B cell (primary cell): ENCODE measurements around the gene TMEM106B. TPM values are rescaled to one million over a fixed set of nuclear protein-coding genes. Genes with fewer than 3 reads are reported as not detected.

Experiments
- ATAC-seq: fragments of 200-7000 bp; cut with Tn5 transposase; one replicate; pipeline ENCODE4 v1.10.0; 2021; ENCODE audit warnings: low read depth, mild to moderate bottlenecking, moderate number of reproducible peaks, moderate library complexity
- CTCF ChIA-PET: fragments of 350-600 bp; sonication (Branson Sonifier 250); formaldehyde crosslinking; loops from one replicate; lab custom pipeline; 2021; ENCODE audit warnings: antibody characterized with exemption, inconsistent platforms; lab: Charles Lee
- POLR2A ChIA-PET: fragments of 350-600 bp; sonication (Branson Sonifier 250); formaldehyde crosslinking; loops from one replicate; lab custom pipeline; 2021; ENCODE audit warnings: antibody characterized with exemption; lab: Charles Lee
- DNase-seq: peaks from one replicate; pipeline ENCODE4 v3.0.0; 2013
- H2AFZ ChIP-seq: 2 replicates; pipeline ENCODE4 v1.6.1; 2012; ENCODE audit warnings: mild to moderate bottlenecking, low read depth, low read length; ENCODE audit not compliant: insufficient read depth, poor library complexity, severe bottlenecking
- H3K27ac ChIP-seq, 2 donors: 1 replicate in 1 of 2; 2 replicates in 1 of 2; pipeline ENCODE4 v1.5.1; 2012 to 2013; ENCODE audit warnings: low read length in 2 of 2, mild to moderate bottlenecking in 2 of 2, moderate library complexity in 1 of 2
- H3K27me3 ChIP-seq, 4 experiments: fragments of 200-600 bp in 1 of 4; sonication (generic) in 1 of 4; replicated peaks in 1 of 4; 1 replicate in 2 of 4; 2 replicates in 2 of 4; pipeline versions ENCODE4 v1.6.1 to v1.7.0; 2013 to 2016; ENCODE audit warnings: low read length in 3 of 4, mild to moderate bottlenecking in 2 of 4, mixed read lengths in 1 of 4, moderate library complexity in 1 of 4; ENCODE audit not compliant: insufficient read depth in 4 of 4, control insufficient read depth in 3 of 4; ENCODE audit errors: control extremely low read depth in 1 of 4
- H3K36me3 ChIP-seq, 2 experiments: replicated peaks in 1 of 2; 1 replicate in 1 of 2; 2 replicates in 1 of 2; pipeline versions ENCODE4 v1.6.1 to v1.7.1; 2013; ENCODE audit warnings: low read length in 1 of 2; ENCODE audit not compliant: insufficient read depth in 2 of 2, control insufficient read depth in 1 of 2; ENCODE audit errors: control extremely low read depth in 1 of 2, extremely low read depth in 1 of 2
- H3K4me1 ChIP-seq, 2 donors: fragments of 200-600 bp in 1 of 2; sonication (generic) in 1 of 2; 1 replicate in 1 of 2; 2 replicates in 1 of 2; pipeline versions ENCODE4 v1.5.1 to v1.6.1; 2013 to 2017; ENCODE audit warnings: low read length in 2 of 2; ENCODE audit not compliant: control insufficient read depth in 2 of 2, insufficient read depth in 2 of 2
- H3K4me2 ChIP-seq: replicated peaks from 2 replicates; pipeline ENCODE3; 2012; ENCODE audit warnings: mild to moderate bottlenecking, low read depth, low read length; ENCODE audit not compliant: poor library complexity, severe bottlenecking
- H3K4me3 ChIP-seq, 5 experiments: fragments of 200-600 bp in 1 of 5; sonication (generic) in 1 of 5; 1 replicate in 3 of 5; 2 replicates in 2 of 5; pipeline versions ENCODE4 v1.5.1 to v1.7.0; 2011 to 2016; ENCODE audit warnings: low read length in 4 of 5, mild to moderate bottlenecking in 4 of 5, low read depth in 2 of 5, control low read depth in 1 of 5, moderate library complexity in 1 of 5; ENCODE audit not compliant: insufficient read depth in 1 of 5; ENCODE audit errors: control extremely low read depth in 1 of 5, extremely low read depth in 1 of 5
- H3K79me2 ChIP-seq: fragments of 200-600 bp; sonication (generic); one replicate; pipeline ENCODE4 v1.6.0; 2016; ENCODE audit warnings: low read length; ENCODE audit not compliant: control insufficient read depth, insufficient read depth
- H3K9ac ChIP-seq: fragments of 200-600 bp; sonication (generic); 2 replicates; pipeline ENCODE4 v1.6.1; 2017; ENCODE audit warnings: mild to moderate bottlenecking, low read length, moderate library complexity
- H3K9me3 ChIP-seq, 3 donors: one replicate each; pipeline versions ENCODE4 v1.6.1 to v1.7.1; 2013; ENCODE audit warnings: low read length in 2 of 3; ENCODE audit not compliant: control insufficient read depth in 2 of 3, insufficient read depth in 1 of 3; ENCODE audit errors: control extremely low read depth in 1 of 3
- H4K20me1 ChIP-seq: 2 replicates; pipeline ENCODE4 v1.6.0; 2012; ENCODE audit warnings: mild to moderate bottlenecking, low read length; ENCODE audit not compliant: insufficient read depth, control insufficient read depth, poor library complexity, severe bottlenecking
- H3K27ac Mint-ChIP-seq: one replicate; pipeline ENCODE4 v1.8.0; 2021; ENCODE audit warnings: mixed read lengths
- H3K27me3 Mint-ChIP-seq: one replicate; pipeline ENCODE4 v1.8.0; 2021; ENCODE audit warnings: mixed read lengths
- H3K4me1 Mint-ChIP-seq: one replicate; pipeline ENCODE4 v1.8.0; 2021; ENCODE audit warnings: mixed read lengths
- H3K4me3 Mint-ChIP-seq: one replicate; pipeline ENCODE4 v1.8.0; 2021; ENCODE audit warnings: mixed read lengths
- H3K9me3 Mint-ChIP-seq: one replicate; pipeline ENCODE4 v1.8.0; 2022; ENCODE audit warnings: mixed read lengths; ENCODE audit not compliant: insufficient read depth
- EZH2 ChIP-seq: IDR thresholded peaks from 2 replicates; pipeline ENCODE4 v1.6.1; 2012; ENCODE audit warnings: borderline replicate concordance, low read depth, mild to moderate bottlenecking, moderate library complexity, low read length; ENCODE audit not compliant: insufficient read depth, poor library complexity, severe bottlenecking
- WGBS: methylation state at CpG from one replicate; pipeline ENCODE4 v1.1.5; 2013; ENCODE audit warnings: missing lambda C conversion rate; ENCODE audit not compliant: insufficient coverage; 5-methylcytosine and 5-hydroxymethylcytosine counted together
- intact Hi-C: fragments of 100-400 bp; cut with micrococcal nuclease; formaldehyde crosslinking; loops from one replicate; pipeline ENCODE4 v1.10.0; 2022
- polyA plus RNA-seq: library from polyadenylated mRNA; depleted of rRNA; stranded (reverse); fragments of >200 nt; gene quantifications from 2 replicates; pipeline ENCODE4 v1.2.3, GENCODE V29; 2012
- total RNA-seq, 2 donors: library from RNA; stranded (reverse); fragments of 120-200 nt in 1 of 2; gene quantifications; 1 replicate in 1 of 2; 2 replicates in 1 of 2; pipeline versions ENCODE4 v1.2.3 to v1.2.4, GENCODE V29; 2013 to 2022
- TF ChIP-seq, protein P1 (sequence below): fragments of 200-600 bp; IDR thresholded peaks from one replicate; pipeline ENCODE4 v1.8.0; 2022; ENCODE audit warnings: antibody characterized with exemption, mild to moderate bottlenecking

Gene TMEM106B
- total and polyA plus RNA-seq, 2 donors (not counting 1 experiment from before 2014, with no cell fraction given), result 8.4 to 28.3 TPM

DNA sequence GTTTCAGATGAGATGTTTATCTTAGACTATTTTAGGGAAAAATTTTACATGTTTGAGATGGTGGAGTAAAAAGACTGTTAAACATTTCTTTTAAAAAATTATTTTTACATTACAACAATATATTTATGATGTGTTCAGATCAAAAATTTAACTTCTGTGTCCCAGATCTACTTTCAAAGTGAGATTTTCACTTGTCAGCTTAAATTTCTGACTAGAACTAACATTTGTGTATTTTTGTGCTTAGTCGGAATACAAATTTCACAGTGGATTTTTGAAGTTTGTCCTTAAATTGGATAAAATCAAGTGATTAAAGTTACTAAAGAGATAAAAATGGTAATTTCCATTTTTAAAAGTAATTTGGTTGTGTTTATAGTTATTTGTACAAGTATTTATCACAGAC lies 24.9 kb downstream of the TMEM106B start:
- Histone ChIP-seq H3K27ac (no peak overlapping the region), H4K20me1 (no peaks in the 10 kb centered on the region), H2AFZ (no peak overlapping the region), H3K27me3 (no peaks in the 10 kb centered on the region), H3K4me2 (no peak overlapping the region), H3K79me2 (no peaks in the 10 kb centered on the region), H3K9ac (no peak overlapping the region), H3K4me1 (peaks cover 10 to 22% of the 10 kb centered on the region in 2 donors), H3K36me3 (peaks cover 3 to 9% of the 10 kb centered on the region in 2 experiments), H3K9me3 (no peaks in the 10 kb centered on the region), H3K4me3 (no peak overlapping the region)
- TF ChIP-seq, protein P1, sequence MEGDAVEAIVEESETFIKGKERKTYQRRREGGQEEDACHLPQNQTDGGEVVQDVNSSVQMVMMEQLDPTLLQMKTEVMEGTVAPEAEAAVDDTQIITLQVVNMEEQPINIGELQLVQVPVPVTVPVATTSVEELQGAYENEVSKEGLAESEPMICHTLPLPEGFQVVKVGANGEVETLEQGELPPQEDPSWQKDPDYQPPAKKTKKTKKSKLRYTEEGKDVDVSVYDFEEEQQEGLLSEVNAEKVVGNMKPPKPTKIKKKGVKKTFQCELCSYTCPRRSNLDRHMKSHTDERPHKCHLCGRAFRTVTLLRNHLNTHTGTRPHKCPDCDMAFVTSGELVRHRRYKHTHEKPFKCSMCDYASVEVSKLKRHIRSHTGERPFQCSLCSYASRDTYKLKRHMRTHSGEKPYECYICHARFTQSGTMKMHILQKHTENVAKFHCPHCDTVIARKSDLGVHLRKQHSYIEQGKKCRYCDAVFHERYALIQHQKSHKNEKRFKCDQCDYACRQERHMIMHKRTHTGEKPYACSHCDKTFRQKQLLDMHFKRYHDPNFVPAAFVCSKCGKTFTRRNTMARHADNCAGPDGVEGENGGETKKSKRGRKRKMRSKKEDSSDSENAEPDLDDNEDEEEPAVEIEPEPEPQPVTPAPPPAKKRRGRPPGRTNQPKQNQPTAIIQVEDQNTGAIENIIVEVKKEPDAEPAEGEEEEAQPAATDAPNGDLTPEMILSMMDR, result no peak
- TF ChIP-seq EZH2, result no peak
- ATAC-seq (no peak), DNase-seq (no peak)
- WGBS, result no CpG with 5 or more reads among the region's 1 CpG
- Mint-ChIP-seq H3K9me3 (peaks cover 2% of the 10 kb centered on the region), H3K27me3 (no peaks in the 10 kb centered on the region), H3K4me3 (no peak overlapping the region), H3K27ac (no peak overlapping the region), H3K4me1 (peaks cover 20% of the 10 kb centered on the region)
- intact Hi-C loops, result no loop called here
- ChIA-PET POLR2A (no interaction called here), CTCF (no interaction called here)

DNA sequence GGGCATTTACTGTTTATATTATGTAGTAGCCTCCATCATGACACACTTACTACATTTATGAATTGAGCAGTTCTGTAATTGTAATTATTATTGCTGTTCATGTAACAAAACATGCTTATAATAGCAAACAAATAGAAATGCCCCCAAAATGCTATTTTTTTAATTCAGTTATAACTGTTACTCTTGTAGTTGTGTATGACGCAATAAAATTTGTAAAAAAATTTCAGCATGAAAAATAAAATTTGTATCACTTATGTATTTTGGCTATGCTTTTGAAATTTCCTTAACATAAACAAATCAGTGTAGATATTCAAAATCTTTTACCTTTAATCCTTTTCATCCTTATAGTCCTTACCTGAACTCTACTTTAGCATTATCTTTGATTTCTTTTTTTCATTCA lies 25.9 kb downstream of the TMEM106B start:
- H3K27ac ChIP-seq, result no peak overlapping the region
- Mint-ChIP-seq H3K4me3 (no peak overlapping the region), H3K27me3 (no peaks in the 10 kb centered on the region), H3K27ac (no peak overlapping the region), H3K9me3 (peaks cover 2% of the 10 kb centered on the region), H3K4me1 (peaks cover 28% of the 10 kb centered on the region)
- H3K4me2 ChIP-seq, result no peak overlapping the region
- H3K9ac ChIP-seq, result no peak overlapping the region
- no peaks in the 10 kb centered on the region for H3K9me3 ChIP-seq
- DNase-seq, result no peak
- ChIA-PET POLR2A (no interaction called here), CTCF (no interaction called here)
- no peak overlapping the region for H2AFZ ChIP-seq
- TF ChIP-seq, protein P1, result no peak
- no peak for TF ChIP-seq EZH2
- H3K36me3 ChIP-seq, result peaks cover 0 to 1% of the 10 kb centered on the region in 2 experiments
- no CpG with 5 or more reads among the region's 1 CpG for WGBS
- no peak for ATAC-seq
- peaks cover 10 to 22% of the 10 kb centered on the region in 2 donors for H3K4me1 ChIP-seq
- no peaks in the 10 kb centered on the region for H4K20me1 ChIP-seq
- H3K79me2 ChIP-seq, result no peaks in the 10 kb centered on the region
- no peaks in the 10 kb centered on the region for H3K27me3 ChIP-seq
- intact Hi-C loops, result no loop called here
- no peak overlapping the region for H3K4me3 ChIP-seq
